HG02970 (cell line): Measurements from ENCODE around the gene LENEP.

Experiments used
- ATAC-seq: cut with Tn5 transposase; IDR thresholded peaks from one replicate; pipeline ENCODE4 v1.9.1; 2021; ENCODE audit warnings: mild to moderate bottlenecking, moderate library complexity, moderate number of reproducible peaks; ENCODE audit not compliant: unreplicated experiment, low FRiP score

Gene LENEP

DNA sequence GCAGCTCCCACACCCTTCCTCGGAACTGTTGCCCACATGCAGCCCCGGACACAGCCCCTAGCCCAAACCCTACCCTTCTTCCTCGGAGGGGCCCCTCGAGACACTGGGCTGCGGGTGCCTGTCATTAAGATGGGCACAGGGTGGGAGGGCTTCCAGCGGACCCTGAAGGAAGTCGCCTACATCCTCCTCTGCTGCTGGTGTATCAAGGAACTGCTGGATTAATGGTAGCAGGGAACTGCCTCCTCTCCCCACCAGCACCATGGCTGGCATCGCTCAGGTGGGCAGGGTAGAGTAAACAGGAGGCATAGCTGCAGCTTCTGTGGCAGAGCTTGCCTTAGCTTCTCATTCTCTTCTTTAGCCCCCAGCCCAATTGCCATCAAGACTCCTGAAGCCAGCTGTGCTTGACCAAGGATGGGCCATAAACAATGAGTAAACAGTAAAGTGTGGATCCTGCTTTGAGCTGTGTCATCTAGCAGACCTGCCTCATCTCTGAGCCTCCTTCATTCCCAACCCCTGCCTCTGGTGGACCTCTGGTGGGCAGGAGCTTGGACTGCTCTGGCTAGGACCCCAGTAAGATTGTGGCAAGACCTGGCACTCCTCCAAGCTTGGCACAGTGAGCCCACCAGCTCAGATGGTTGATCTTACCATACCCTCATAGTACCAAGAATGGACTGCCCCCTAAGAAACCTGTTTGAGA lies at the start of gene LENEP:
TSS of gene LENEP (plus strand) at position 15 of the 697 bp plus-strand sequence. CDS start at position 37, 22 bp downstream.
- ATAC-seq: no peak

DNA sequence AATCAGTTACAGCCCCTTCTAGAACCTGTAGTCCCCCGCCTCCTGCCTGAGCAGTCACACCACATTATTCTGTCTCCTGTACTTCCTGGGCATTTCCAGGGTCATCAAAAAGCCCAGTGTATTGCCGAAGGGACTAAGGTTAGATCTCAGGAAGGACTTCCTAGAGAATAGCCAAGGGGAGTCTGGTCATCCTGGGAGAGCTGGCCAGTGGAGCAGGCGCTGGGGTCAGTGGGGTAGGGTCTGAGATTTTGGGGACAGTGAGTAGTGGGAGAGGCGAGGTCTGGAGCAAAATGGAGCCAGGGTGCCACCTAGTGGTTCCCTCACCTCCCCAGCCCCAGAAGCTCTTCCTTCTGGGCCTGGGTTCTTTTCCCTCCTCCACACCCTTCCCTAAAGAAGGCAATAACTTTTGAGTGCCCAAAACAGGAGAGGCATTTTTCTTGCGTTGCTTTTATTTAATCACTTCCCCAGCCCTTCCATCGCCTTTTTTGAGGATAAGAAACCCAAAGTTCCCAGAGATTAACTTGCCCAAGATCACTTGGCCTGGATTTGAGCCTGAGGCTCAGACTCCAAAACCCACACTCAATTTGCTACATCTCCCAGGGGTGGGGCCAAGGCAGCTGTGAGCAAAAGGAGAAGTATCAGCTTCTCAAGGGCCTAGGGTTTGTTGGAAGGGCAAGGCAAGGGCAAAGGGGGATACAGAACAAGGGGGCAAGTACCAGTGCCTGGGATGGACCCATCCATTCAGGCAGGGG lies 49.6 kb upstream of the LENEP start:
- ATAC-seq: no peak

DNA sequence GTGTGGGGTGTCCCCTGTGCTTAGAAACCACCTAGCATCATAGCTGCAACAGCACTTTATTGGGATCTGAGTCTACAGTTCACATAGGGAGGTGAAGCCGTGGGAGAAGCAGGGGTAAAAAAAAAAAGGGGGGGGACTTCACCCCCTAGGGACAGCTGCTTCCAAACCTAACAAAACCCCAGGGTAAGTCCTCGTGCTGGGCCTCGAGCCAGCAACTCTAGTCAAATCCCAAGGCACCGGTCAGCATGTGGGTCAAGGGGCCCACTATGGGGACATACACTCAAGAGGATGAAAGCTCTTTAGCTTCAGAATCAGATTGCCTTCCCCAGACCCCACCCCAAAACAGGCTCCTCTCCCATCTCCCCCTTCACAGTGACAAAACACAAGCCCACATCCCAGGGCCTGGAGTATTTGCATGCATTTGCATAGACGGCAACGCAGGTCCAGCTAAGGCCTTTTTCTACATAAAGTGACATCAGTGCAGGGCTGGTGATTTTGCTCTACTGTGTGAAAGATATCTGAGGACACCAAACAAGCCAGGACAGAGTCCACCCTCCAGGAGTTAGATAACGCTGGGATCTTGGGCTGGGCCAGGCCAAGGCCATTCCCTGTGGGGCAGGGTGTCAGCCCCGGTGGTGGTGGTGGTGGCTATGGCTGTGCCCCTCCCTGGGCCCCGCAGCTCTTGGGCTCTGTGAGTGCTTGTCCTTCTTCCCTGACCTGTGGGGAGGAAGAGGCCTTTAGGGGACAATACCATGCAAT lies 48.8 kb upstream of the LENEP start:
- ATAC-seq: no peak

DNA sequence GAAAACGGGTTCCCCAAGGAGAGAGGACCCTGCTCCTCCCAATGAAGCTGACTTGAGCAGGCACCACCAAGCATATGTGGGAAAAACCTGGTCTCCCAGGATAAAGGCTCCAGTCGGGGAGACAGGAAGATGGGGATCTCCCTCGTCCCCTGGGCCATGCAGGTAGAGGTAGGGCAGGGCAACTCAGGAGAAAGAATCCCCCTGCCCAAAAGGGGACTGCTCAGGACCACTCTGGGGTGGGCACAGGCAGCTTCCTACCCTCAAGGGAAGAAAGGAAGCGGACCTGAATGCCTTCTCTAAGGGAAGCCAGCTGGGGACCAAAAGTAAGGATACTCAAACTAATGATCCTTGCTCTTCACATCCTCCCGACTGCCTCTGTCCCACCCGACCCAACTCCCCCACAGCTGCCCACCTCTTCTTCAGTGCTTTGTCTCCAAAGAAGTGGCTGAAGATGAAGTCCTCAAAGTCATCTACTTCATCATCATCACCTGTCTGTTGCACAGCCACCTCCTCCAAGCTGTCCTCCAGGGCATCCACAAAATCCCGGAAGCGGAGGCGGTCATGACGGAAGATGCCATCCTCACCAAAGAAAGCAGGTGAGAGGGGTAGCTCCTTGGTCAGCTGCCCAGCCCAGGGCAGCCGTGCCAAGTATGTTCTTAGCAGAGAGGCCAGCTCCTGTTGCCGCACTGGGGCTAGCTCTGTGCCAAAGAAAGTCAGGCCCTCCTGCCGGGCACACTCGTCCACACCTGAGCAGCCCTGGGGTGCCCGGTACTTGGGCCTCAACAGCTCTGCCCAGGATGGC lies 48.0 kb upstream of the LENEP start:
- no peak for ATAC-seq

DNA sequence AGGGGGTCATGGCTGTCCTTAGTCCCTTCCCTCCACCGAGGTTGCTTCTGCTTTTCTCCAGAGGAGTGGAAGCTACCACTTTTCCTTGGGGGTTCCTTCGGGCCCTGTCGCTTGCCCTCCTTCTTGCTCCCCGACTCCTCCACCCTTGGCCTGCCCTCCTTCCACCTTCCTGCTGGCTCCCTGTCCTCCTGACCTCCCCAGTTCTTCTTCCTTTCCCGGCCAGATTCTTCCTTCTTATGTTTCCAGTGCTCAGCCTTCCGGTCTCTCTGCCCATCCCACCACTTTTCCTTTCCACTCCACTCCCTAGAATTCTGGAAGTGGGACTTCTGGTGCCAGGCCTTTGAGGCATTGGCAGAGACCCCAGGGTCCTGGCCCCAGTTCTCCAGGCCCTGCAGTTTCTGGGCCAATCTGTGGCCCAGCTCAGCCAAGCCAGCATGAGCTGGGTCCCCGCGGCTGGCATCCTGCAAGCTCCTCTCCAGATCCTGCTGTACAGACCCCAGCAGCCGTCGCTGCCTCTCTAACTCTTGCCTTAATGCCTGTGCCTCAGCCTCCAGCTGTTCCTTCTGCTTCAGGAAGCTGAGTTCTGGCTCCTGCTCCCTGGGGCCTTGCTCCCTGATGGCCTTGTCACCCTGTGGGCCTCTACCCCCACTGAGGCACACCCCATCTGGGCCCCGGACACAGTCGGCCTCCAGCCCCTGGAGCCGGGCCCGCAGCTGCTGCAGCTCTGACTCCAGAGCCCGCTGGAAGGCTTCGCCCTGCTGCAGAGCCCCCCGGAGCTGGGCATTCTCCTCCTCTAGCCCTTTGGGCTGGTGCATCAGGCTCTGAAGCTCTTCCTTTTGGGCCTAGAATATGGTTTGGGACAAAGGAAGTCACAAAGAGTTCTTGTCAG lies 47.2 kb upstream of the LENEP start:
- ATAC-seq: no peak

- no peak for ATAC-seq
Observed at GRCh38 chr1:154948079-154948478, 45.3 kb upstream of the LENEP start.

DNA sequence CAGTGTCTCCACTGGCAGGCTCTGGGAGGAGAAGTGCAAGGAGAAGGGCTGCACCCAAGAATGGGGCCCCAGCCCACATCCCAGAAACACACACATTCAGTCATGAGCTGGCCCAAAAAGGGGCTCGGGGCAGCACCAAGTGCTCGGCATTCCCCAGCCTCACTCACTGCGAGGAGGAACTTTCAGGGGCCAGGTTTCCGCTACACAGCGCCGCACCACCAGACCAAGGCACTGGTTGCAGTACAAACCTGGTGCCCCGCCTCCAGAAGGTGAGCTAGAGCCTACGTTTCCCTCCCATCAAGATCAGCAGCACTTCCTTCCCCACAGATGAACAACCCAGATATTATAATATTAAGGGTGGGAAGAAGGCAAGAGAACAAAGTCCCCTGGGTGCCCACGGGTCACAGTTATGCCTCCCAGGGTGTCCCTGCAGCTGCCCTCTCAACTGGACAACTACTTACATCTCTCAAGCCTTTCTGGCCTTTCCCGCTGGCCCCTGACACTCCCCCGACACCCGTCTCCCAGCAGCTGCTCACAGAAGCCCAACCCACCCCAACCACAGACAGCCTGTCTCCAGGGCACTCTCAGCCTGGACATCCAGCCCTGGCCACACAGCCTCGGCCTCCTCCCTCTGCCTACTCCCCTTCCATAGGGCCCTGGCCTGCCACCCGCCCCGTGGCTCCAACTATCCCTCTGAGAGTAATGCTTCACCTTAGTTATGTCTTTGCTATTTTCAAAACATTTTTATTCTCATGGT lies 41.3 kb upstream of the LENEP start:
- no peak for ATAC-seq

GRCh38 chr1:154952664-154953063 lies 40.7 kb upstream of the LENEP start:
- no peak for ATAC-seq

DNA sequence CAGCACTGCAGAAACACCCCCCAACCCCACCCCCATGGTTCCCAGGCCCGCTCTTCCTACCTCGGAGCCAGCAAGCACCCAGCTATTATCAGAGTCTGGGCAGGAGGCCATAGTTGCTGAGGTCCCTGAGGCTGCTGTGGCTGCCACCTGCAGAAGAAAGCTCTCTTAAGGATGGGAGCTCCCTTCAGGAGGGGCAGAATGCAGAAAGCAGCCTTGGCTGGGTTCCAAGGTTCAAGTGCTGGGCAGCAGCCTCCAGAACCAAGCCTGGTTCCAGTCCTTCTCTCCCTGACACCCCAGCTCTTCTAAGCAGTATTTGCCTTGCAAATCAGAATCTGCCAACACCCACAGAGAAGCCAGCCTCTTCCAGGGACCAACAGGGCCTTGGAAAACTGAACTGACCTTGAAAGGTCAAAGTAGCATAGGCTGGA lies 39.8 kb upstream of the LENEP start:
- no peak for ATAC-seq

- ATAC-seq: no peak
Observed at GRCh38 chr1:154954541-154954940, 38.8 kb upstream of the LENEP start.

DNA sequence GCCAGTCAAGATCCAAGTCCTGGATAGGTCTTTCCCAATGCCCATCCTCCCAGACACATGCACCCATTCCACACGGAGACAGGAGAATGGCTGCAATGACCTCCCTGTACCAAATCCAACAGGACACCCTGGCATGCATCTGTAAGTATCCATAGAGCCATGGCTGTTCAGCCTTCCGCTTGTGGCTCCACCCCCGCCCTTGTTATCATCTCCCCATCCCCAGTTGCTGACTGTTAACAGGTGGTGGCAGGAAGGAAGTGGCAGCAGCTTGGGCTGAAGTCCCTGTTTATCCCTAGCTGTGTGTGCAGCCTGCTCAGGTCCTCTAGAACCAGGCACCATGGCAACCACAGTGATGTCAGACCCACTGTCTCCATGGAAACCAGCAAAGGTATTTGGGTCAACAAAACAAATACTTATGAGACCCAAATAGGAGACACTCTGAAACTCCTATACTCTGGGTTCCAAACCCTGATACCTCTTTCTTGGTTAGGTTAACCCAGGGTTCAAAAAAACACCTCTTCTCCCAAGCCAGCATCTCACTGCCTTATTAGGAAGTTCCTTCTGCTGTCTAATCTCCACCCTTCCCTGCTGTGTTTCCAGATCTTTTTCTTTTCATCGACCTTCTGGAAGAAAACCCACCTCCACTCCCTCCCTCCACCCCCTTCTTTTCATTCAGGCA lies 38.2 kb upstream of the LENEP start:
- ATAC-seq: peak; percentile 46

GRCh38 chr1:154955718-154956543 lies 37.5 kb upstream of the LENEP start, which contains the start of gene PBXIP1:
PBXIP1 (minus strand) TSS chr1:154956099; CDS start chr1:154953721, 2,378 bp downstream.
- ATAC-seq: peak; percentile 65

DNA sequence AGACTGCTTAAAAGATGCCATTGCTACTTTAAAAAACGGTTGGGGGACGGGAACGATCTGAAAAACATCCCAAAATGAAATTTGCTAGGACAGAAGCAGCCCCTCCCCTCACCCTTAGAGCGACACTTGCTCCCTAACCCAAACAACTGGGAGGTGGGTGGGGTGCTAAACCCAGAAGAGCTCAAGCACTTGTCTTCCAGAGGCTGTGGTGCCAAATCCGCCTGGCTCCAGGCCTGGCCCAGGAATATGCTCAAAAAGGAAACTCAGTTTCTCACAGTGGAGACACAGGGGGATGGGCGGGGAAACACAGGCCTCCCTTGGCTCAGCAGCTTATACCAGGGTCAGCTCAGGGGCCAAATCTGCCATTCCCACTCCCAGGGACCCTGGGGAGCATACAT lies 36.8 kb upstream of the LENEP start:
- no peak for ATAC-seq

- no peak for ATAC-seq
Observed at GRCh38 chr1:154957091-154957657, 36.2 kb upstream of the LENEP start.

GRCh38 chr1:154958036-154958435 lies 35.4 kb upstream of the LENEP start:
- no peak for ATAC-seq

GRCh38 chr1:154958681-154959425 lies 34.5 kb upstream of the LENEP start:
- no peak for ATAC-seq
